ENCODE results near the gene HERC5.
A peak's percentile ranks its signal among the peaks of the same experiment; 100 is the strongest.

The HERC5 gene

DNA sequence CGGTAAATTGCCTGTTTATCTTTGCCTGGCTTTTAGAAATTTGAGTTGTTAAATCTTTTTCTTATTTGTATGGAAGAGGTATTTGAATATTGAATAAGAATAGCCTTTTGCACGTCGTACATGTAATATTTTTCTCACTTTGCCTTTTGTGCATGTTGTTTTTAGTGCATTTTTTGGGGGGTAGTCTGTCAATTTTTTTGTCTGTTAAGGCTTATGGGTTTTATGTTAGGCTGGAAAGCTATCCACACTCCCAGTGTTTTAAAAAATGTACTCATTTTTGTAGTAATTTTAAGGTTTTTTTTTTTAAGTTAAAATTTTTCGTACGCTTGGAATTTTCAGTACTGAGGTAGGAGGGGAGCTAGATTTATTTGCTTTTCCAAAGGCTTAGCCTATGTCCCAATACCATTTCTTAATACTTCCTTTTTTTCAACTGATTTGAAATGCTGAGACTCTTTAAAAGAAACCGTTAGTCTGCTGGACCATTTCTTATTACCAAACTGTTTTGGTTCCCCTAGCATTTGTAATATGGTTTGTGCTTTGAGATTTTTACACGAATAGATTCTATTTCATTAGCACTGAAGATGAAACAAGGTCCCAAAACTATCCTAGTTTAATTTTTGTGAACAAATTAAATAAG is 1.3 kb downstream of the HERC5 start:
- Mint-ChIP-seq H3K4me3 (peak overlapping the region; percentile 100), H3K4me1 (ENCODE audit: low read depth) (peaks cover 40% of the 10 kb centered on the region), H3K27ac (peak overlapping the region; percentile 72), H3K27me3 (ENCODE audit: low read depth) (peaks cover 7% of the 10 kb centered on the region), H3K36me3 (ENCODE audit: low read depth) (peaks cover 24% of the 10 kb centered on the region), H3K9me3 (peaks cover 3% of the 10 kb centered on the region)
- no peak for DNase-seq (ENCODE audit: low spot score)

DNA sequence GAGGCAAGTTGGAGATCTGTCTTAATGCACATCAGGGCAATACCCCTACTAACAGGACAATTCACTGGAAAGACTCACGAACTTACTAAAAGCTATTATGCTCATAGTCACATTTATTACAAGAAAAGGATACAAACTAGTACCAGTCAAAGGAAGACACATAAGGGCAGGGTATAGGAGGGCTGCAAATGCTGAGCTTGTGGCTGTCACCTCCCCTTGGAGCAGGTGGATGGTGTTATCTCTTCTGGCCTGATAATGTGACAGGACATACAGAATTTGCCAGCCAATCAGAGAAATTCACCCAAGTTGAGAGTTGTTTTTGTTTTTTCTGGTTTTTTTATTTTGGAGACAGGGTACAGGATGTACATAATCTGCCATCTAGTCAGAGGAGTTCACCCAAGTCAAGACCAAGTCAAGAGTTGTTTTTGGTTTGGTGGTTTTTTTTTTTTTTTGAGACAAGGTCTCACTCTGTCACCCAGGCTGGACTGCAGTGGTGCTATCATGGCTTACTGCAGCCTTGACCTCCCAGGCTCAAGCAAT is 8.8 kb downstream of the HERC5 start:
- no peak overlapping the region for H3K4me3 Mint-ChIP-seq
- no peak overlapping the region for H3K27ac Mint-ChIP-seq
- DNase-seq (ENCODE audit: low spot score) = no peak
- H3K9me3 Mint-ChIP-seq = no peaks in the 10 kb centered on the region
- H3K4me1 Mint-ChIP-seq (ENCODE audit: low read depth) = peaks cover 25% of the 10 kb centered on the region
- H3K27me3 Mint-ChIP-seq (ENCODE audit: low read depth) = no peaks in the 10 kb centered on the region
- peaks cover 49% of the 10 kb centered on the region for H3K36me3 Mint-ChIP-seq (ENCODE audit: low read depth)

DNA sequence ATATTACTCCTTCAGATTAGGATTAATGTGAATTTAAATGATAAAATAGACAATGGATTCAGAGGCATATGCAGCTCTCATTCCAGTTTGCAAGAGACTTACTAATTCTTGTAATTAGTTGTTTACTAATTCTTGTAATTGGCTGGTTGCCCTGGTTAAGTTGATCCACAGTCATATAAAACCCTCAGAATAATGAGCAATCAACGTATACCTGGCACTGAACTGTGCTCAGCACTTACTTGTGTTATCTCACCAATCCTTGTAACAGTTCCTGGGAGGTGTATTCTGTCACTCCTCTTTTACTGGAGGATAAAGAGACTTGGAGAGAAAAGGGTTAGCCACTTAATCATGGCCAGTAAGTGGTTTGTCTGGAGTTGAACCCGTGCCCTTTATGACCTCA is 10.5 kb downstream of the HERC5 start:
- H3K4me3 Mint-ChIP-seq = no peak overlapping the region
- no peak for DNase-seq (ENCODE audit: low spot score)
- H3K36me3 Mint-ChIP-seq (ENCODE audit: low read depth) = peaks cover 59% of the 10 kb centered on the region
- no peak overlapping the region for H3K27ac Mint-ChIP-seq
- peaks cover 14% of the 10 kb centered on the region for H3K4me1 Mint-ChIP-seq (ENCODE audit: low read depth)
- no peaks in the 10 kb centered on the region for H3K27me3 Mint-ChIP-seq (ENCODE audit: low read depth)
- H3K9me3 Mint-ChIP-seq = no peaks in the 10 kb centered on the region

DNA sequence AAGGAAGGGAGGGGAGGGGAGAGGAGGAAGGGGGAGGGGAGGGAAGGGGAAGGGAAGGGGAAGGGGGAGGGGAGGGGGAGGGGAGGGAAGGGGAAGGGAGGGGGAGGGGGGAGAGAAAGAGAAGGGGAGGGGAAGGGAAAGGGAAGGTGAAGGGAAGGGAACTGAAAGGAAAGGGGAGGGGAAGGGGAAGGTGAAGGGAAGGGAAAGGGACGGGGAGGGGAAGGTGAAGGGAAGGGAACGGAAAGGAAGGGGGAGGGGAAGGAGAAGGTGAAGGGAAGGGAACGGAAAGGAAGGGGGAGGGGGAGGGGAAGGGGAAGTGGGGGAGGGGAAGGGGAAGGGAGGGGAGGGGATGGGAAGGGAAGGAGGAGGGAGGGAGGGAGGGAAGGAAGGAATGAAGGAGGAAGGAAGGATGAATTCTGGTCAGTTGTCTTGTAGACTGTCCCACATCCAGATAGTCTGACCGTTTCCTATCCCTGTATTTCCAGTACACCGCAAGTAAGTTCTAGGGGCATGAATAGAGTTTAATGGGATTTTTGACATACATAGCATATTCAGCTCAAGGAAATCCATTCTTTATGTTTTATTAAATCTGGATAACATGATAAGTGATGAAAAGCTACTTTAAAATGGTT is 20.4 kb downstream of the HERC5 start:
- Mint-ChIP-seq H3K36me3 (ENCODE audit: low read depth) (peaks cover 26% of the 10 kb centered on the region), H3K4me3 (no peak overlapping the region), H3K27ac (no peak overlapping the region), H3K4me1 (ENCODE audit: low read depth) (no peaks in the 10 kb centered on the region), H3K9me3 (no peaks in the 10 kb centered on the region), H3K27me3 (ENCODE audit: low read depth) (no peaks in the 10 kb centered on the region)
- DNase-seq (ENCODE audit: low spot score) = no peak

DNA sequence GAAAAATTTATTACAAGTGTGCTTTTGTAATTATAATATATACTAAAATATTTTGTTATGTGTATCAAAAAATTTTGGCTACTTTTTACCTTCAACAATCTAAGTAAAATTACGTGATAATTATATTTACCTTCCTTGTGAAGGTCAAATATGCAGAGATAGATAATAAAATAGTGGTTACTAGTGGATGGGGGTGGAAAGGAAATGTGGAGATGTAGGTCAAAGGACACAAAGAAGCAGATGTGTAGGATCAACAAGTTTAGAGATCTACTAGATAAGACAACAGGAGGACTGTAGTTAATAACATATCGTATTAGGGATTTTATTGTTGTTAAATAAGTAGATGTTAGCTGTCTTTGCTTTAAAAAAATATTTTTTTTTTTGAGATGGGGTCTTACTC is 21.3 kb downstream of the HERC5 start:
- Mint-ChIP-seq H3K9me3 (no peaks in the 10 kb centered on the region), H3K4me3 (no peak overlapping the region), H3K36me3 (ENCODE audit: low read depth) (peaks cover 21% of the 10 kb centered on the region), H3K27ac (no peak overlapping the region), H3K27me3 (ENCODE audit: low read depth) (no peaks in the 10 kb centered on the region), H3K4me1 (ENCODE audit: low read depth) (no peaks in the 10 kb centered on the region)
- DNase-seq (ENCODE audit: low spot score) = no peak

DNA sequence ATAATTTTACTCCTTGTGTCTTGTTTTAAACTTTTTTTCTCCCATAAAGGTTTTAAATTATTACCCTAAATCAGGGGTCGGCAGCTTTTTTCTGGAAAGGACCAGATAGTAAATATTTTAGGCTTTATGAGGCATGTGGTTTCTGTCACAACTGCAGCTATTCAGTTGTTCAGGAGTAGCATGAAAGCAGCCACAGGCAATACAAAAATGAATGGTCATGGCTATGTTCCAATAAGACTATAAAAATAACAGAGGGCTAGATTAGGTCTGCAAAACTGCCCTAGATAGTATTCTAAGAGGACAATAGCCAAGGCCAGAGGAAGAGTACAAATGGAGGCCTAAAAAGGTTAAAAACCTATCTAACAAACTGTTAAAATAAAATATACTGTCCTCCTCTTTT is 24.6 kb downstream of the HERC5 start:
- H3K36me3 Mint-ChIP-seq (ENCODE audit: low read depth) = peaks cover 11% of the 10 kb centered on the region
- no peak overlapping the region for H3K4me3 Mint-ChIP-seq

DNA sequence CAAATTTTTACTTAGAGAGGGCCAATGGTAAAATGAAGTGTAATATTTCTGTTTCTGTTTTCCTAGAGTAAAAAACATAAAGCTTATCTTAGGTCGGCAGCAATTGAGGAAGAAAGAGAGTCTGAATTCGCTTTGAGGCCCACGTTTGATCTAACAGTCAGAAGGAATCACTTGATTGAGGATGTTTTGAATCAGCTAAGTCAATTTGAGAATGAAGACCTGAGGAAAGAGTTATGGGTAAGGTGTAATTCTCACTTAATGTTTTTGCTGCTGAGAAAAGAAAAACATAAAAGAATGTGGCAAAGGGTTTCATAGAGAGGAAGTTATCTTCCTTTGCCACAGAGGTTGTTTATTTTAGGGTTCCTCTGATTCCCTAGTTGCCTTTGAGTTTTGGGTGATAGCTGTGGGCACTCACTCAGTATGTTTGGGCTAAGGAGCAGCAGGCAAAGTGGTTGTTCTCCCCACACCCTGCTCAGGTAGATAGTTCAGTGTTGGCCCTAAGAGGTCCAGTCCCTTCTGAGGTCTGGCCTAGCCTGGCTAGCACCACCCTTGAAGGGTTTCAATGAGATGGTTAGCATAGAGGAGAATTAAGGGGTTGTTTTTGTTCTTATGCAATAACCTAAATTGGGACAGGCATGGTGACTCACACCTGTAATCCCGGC is 32.3 kb downstream of the HERC5 start:
- peak overlapping the region; percentile 19 for H3K4me3 Mint-ChIP-seq
- peak overlapping the region; percentile 64 for H3K27ac Mint-ChIP-seq
- no peak for DNase-seq (ENCODE audit: low spot score)
- H3K9me3 Mint-ChIP-seq = no peaks in the 10 kb centered on the region
- peaks cover 32% of the 10 kb centered on the region for H3K36me3 Mint-ChIP-seq (ENCODE audit: low read depth)
- no peaks in the 10 kb centered on the region for H3K27me3 Mint-ChIP-seq (ENCODE audit: low read depth)
- peaks cover 17% of the 10 kb centered on the region for H3K4me1 Mint-ChIP-seq (ENCODE audit: low read depth)

More for the DNA sequence above, 24.6 kb downstream of the HERC5 start:
- DNase-seq (ENCODE audit: low spot score) = no peak
- no peaks in the 10 kb centered on the region for H3K27me3 Mint-ChIP-seq (ENCODE audit: low read depth)
- H3K27ac Mint-ChIP-seq = no peak overlapping the region
- no peaks in the 10 kb centered on the region for H3K4me1 Mint-ChIP-seq (ENCODE audit: low read depth)
- H3K9me3 Mint-ChIP-seq = no peaks in the 10 kb centered on the region

DNA sequence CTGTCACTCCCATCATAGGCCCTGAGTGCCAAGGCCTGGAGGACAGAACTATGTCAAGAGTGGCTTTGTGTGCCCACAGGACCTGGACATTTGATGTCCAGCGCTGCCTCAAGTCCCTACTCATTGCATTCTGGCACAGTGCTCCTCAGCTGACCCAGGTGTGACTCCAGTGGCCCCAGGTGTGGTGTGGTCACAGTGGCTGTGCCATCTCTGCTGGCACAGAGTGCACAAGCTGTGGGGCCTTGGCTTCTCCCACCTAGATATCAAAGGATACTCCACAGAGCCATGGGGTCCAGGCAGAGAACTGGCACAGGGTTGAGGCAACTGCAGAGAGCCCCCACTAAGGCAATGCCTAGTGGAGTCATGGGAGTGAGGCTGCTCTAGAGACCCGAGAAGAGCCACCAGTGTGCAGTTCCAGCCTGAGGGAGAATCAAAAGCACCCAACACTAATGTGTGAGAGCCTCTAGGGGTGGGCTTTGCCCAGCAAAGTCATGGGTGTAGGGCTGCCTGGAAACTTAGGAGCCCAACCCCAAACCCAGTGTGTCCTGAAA is 41.0 kb downstream of the HERC5 start:
- no peaks in the 10 kb centered on the region for H3K9me3 Mint-ChIP-seq
- no peak overlapping the region for H3K27ac Mint-ChIP-seq
- H3K4me3 Mint-ChIP-seq = no peak overlapping the region
- peaks cover under 1% of the 10 kb centered on the region for H3K4me1 Mint-ChIP-seq (ENCODE audit: low read depth)
- H3K27me3 Mint-ChIP-seq (ENCODE audit: low read depth) = no peaks in the 10 kb centered on the region
- peaks cover 31% of the 10 kb centered on the region for H3K36me3 Mint-ChIP-seq (ENCODE audit: low read depth)
- DNase-seq (ENCODE audit: low spot score) = no peak

DNA sequence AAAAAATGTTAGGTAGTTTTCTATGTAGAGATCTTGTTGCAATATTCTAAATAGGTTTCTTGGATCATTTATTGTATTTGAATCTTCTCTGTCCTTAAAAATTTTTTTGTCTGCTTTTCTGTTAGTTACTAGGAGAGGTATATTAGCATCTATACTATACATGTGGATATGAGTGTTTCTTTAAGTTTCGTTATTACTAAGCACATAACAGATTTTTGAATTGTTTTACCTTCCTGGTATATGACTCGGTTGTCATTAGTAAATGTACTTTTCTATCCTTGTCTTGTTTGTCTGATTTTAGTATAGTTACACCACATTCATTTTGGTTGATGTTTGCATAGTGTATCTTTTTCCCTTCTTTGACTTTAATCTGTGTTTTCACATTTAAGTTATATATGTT is 46.4 kb downstream of the HERC5 start:
- Mint-ChIP-seq H3K27ac (no peak overlapping the region), H3K4me1 (ENCODE audit: low read depth) (peaks cover 7% of the 10 kb centered on the region), H3K27me3 (ENCODE audit: low read depth) (no peaks in the 10 kb centered on the region), H3K9me3 (no peaks in the 10 kb centered on the region), H3K36me3 (ENCODE audit: low read depth) (peaks cover 21% of the 10 kb centered on the region), H3K4me3 (no peak overlapping the region)
- DNase-seq (ENCODE audit: low spot score) = no peak

DNA sequence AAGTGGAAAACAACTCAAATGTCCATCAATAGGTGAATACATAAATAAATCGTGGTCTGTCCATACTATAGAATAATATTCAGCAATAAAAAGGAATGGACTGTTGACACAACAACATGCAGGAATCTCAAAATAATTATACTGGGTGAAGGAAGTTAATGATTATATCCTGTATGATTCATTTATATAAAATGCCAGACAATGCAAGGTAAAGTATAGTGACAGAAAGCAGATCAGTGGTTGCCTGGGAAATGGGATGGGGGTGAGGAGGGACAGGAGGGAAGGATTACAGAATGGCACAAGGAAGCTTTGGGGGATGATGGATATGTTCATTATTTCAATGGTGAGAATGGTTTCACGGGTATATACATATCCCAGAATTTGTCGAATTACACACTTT is 54.3 kb downstream of the HERC5 start:
- no peaks in the 10 kb centered on the region for H3K9me3 Mint-ChIP-seq
- no peaks in the 10 kb centered on the region for H3K4me1 Mint-ChIP-seq (ENCODE audit: low read depth)
- peaks cover 9% of the 10 kb centered on the region for H3K27me3 Mint-ChIP-seq (ENCODE audit: low read depth)
- no peak overlapping the region for H3K27ac Mint-ChIP-seq
- no peak for DNase-seq (ENCODE audit: low spot score)
- H3K36me3 Mint-ChIP-seq (ENCODE audit: low read depth) = peaks cover 2% of the 10 kb centered on the region
- no peak overlapping the region for H3K4me3 Mint-ChIP-seq

DNA sequence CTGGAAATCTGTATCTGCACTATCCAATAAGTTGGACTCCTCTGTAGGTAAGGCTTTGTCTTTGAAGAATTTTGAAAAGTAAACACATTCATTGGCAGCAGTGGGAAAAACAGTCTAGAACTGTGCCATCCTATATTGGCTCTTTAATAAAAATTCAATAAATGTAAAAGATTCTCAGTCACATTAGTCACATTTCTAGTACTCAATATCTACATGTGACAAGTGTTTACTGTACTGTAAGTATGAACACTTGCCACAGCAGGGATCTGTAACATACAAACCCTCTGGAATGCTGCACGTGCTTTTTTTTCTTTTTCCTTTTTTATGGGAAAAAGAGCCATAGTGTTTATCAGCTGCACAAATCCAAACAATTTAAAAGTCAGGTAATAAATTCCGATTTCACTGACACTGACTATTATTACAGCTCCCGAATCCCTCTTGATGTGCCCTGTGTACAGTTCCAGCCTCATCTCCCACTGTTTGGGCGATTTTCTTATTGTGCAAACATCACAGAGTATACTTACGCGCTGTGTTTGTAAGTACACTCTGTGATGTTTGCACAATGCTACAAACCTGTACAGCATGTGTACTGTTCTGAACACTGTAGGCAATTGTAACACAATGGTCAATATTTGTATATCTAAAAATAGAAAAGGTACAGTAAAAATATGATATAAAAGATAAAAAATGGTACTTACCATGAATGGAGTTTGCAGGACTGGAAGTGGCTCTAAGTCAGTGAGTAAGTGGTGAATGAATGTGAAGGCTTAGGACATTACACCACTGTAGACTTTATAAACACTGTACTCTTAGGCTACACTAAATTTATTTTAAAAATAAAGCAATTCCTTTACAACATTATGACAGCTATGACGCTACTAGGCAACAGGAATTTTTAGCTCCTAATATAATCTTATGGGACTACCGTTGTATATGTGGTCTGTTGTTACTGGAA is 57.9 kb downstream of the HERC5 start:
- Mint-ChIP-seq H3K9me3 (no peaks in the 10 kb centered on the region), H3K4me3 (no peak overlapping the region), H3K27ac (no peak overlapping the region), H3K27me3 (ENCODE audit: low read depth) (peaks cover 9% of the 10 kb centered on the region), H3K36me3 (ENCODE audit: low read depth) (peaks cover 2% of the 10 kb centered on the region), H3K4me1 (ENCODE audit: low read depth) (no peaks in the 10 kb centered on the region)
- no peak for DNase-seq (ENCODE audit: low spot score)

DNA sequence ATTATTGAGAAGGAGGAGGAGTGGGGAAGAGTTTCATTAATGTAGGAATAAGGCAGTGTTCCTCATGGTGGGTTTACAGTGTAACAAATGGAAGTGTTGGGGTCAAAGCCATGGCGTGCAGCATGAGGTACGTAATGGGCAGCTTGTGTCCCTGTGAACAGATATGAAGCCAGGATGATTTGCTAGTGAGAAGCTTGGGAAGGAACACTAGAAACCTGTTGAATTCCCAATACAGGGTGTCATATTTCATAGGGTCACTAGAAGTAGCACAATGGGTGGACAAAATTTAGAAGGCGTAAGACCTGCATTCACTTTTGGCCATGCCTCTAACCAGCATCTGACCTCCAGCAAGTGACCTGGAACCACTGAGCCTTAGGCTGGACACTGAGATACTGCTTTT is 59.8 kb downstream of the HERC5 start:
- Mint-ChIP-seq H3K36me3 (ENCODE audit: low read depth) (peaks cover 6% of the 10 kb centered on the region), H3K27ac (no peak overlapping the region), H3K4me1 (ENCODE audit: low read depth) (peaks cover 5% of the 10 kb centered on the region), H3K9me3 (no peaks in the 10 kb centered on the region), H3K4me3 (no peak overlapping the region), H3K27me3 (ENCODE audit: low read depth) (peaks cover 1% of the 10 kb centered on the region)
- DNase-seq (ENCODE audit: low spot score) = no peak

DNA sequence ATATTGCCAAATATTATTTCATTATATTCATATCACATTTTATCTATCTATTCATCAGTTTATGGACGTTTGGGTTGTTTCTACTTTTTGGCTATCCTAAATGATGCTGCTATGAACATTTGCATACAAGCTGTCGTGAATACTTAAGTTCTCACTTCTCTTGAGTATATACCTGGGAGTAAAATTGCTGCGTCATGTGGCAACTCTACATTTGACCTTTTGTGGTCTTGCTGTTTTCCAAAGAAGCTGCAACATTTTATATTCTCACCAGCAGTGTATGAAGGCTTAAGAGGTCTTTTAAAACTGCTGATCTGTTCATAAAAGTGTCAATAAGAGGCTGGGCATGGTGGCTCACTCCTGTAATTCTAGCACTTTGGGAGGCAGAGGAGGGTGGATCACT is 60.9 kb downstream of the HERC5 start:
- no peaks in the 10 kb centered on the region for H3K9me3 Mint-ChIP-seq
- H3K27me3 Mint-ChIP-seq (ENCODE audit: low read depth) = no peaks in the 10 kb centered on the region
- peaks cover 11% of the 10 kb centered on the region for H3K36me3 Mint-ChIP-seq (ENCODE audit: low read depth)
- H3K4me3 Mint-ChIP-seq = no peak overlapping the region
- no peak overlapping the region for H3K27ac Mint-ChIP-seq
- H3K4me1 Mint-ChIP-seq (ENCODE audit: low read depth) = peaks cover 13% of the 10 kb centered on the region
- no peak for DNase-seq (ENCODE audit: low spot score)
